NCI-H2081 (cell line): ENCODE measurements around the gene CCSER1.
"Not testable (repeated sequence)": the region's sequence is repeated elsewhere in the genome, so short reads cannot be mapped to it uniquely, and the experiment has no call there.

Experiments used
- DNase-seq, 2 experiments: peaks; one replicate each; lab custom pipeline; 2025; lab: John Stamatoyannopoulos, UW

CCSER1 gene

DNA sequence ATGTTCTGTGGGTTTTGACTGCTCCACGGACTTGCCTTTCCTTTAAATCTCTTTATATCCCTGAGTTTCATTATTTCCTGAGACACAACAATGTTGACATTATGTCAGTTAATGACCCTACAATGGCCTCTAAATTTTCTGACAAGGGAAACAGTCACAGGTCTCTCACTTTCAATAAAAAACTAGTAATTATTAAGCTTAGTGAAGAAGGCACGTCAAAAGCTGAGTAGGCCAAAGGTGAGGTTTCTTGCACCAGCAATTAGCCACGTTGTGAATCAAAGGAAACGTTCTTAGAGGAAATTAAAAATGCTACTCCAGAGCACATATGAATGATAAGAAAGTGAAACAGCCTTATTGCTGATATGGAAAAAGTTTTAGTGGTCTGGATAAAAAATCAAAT lies 1246.4 kb downstream of the CCSER1 start:
- no peak for DNase-seq

DNA sequence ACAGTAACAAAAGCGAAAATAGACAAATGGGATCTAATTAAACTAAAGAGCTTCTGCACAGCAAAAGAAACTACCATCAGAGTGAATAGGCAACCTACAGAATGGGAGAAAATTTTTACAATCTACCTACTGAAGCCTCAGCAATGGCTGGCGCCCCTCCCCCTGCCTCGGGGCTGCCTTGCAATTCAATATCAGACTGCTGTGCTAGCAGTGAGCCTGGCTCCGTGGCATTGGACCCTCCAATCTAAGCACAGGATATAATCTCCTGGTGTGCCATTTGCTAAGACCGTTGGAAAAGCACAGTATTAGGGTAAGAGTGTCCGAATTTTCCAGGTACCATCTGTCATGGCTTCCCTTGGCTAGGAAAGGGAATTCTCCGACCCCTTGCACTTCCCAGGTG lies 1278.2 kb downstream of the CCSER1 start:
- DNase-seq, result not testable (repeated sequence)

DNA sequence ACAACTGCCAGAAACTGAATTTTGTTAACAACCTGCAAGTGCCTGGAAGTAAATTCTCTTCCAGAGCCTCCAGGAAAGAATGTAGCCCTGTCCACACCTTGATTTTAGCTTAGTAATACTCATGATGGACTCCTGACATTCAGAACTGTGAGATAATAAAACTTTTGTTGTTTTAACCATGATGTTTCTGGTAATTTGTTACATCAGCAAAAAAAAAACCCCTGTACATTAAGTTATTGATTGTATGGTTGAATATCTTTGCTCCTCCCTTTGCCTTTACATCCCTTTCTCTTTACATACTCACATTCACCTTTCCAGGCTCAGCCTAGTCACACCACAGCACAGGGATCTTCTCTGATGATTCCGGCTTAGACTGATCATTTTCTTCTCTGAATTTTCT lies 1294.8 kb downstream of the CCSER1 start:
- DNase-seq, result no peak

DNA sequence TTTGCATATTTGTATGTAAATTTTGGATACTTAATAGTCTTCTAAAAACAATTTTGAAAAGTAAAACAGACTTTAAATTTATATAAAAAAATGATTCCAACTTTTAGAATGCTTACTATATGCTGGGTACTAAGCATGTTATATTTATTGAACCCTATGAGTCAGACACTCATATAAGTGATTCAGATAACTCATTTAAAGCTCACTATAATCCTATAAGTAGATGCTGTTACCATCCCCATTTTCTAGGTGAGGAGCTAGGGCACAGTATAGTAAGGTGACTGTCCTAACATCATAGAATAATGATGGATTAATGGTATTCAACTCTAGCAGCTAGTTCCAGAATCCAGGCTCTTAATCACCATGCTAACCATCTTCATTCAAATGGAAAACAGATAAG lies 1299.5 kb downstream of the CCSER1 start:
- no peak for DNase-seq

DNA sequence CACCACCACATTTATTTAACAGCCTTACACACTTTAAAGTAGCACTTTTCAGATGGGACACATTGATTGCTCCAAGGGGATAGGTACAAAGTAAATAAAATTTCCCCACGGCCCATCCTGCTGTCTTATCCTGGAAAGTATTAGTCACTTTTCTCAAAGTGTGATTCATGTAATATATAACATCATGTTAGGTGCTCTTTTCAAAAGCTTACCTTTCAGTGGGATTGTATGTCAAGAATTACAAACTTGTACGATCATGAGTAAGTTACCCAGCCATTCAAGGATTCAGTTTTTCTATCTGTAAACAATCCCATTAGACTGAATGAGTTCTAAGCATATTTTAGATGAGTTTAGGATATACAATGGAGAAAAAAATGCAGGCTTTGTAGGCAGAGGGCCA lies 1300.0 kb downstream of the CCSER1 start:
- DNase-seq, result no peak

DNA sequence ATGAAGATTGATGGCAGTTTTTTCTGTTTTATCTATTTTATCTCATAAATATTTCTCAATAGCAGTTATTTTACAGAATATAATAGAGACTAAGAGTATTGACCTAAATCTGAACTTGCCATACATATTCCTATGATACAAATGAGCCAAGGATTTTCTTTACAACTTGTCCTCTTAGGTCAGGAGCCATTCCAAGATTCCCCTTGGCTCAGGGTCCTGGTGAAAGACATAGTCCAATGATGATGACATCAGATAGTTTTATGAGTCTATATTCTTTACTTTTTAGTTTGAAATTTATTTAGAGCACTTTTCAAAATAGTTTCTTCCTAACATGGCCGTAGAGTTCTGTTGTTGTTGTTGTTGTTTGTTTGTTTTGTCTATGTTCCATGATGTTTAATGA lies 1307.4 kb downstream of the CCSER1 start:
- no peak for DNase-seq

DNA sequence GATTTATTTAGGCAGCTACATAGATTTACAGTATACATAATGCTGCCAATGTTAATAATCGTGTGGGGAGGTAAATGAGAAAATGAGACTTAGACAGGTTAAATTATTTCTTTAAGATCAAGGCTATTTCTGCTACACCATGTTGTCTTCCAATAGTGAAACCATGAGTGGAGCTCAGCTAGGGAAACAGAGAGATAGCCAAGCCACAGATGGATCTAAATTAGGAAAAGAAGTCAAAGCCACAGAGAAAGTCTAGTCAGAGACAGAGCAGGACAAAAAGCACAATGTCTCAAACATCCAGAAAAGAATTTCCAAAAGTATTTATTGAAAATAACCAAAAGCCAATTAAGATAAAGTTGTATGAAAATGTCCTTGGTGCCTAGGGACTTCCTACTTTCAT lies 1309.4 kb downstream of the CCSER1 start:
- DNase-seq, result no peak

DNA sequence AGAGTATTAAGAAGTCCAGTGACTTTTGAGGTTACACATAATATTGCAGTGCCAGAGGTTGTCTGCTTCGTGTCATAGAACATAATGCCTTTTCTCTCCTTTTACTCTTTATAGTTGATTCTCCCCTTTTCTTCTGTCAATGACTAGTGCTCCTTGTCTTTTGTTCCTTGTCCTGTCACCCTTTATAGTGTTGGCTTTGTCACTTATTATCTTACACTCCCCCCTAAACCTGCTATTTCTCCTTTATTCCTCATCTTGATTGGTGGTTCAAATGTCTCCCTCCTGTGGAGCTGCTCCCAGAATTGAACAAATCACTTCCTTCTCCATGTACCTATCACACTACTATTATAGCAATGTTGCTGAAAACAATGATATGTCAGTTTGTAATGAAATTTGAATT lies 1320.0 kb downstream of the CCSER1 start:
- no peak for DNase-seq

DNA sequence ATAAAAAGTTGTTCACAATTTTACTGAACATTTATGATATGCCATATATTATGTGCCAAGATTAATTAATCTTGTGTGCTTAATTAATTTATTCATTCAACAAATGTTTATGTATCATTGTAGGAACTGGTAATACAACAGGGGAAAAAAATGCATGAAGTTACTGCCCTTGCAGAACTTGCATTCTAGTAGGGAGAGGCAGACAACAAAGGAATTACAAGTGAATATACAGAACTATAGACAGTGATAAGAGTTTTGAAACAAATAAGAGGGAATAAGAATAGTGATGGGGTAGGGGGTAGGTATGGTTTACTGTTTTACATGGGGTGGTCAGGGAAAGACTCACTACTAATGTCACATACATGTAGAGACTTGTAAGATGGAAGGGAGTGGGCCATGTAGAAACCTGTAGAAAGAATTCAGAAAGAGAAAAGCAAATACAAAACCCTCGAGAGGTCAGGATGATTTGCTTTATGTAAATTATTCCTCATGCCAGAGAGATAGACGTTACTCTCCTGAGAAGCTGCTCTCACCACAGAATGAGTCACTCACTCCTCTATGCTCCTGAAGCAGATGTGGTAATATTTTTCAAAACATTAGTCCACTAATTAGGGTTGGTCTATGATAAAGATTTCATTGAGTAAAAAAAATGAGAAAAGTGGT lies 1321.6 kb downstream of the CCSER1 start:
- DNase-seq, result no peak

DNA sequence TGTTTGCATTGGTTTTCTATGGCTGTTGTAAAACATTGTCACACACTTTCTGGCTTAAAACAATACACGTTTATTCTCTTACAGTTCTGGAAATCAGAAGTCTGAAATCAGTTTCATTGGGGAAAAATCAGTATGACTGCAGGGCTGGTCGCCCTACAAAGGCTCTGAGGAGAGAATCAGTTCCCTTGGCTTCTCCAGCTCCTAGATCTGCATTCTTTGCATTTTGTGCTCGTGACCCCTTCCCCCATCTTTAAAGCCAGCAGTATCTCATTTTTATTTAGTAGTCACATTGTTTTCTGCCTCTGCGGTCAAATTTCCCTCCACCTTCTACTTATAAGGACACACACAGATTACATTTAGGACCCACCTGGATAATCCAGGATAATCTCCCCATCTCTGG lies 1326.9 kb downstream of the CCSER1 start:
- no peak for DNase-seq

DNA sequence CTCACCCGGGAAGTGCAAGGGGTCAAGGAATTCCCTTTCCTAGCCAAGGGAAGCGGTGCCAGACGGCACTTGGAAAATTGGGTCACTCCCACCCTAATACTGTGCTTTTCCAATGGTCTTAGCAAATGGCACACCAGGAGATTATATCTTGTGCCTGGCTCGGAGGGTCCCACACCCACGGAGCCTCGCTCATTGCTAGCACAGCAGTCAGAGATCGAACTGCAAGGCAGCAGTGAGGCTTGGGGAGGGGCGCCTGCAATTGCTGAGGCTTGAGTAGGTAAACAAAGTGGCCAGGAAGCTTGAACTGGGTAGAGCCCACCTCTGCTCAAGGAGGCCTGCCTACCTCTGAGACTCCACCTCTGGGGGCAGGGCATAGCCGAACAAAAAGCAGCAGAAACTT lies 1335.4 kb downstream of the CCSER1 start:
- DNase-seq, result not testable (repeated sequence)

DNA sequence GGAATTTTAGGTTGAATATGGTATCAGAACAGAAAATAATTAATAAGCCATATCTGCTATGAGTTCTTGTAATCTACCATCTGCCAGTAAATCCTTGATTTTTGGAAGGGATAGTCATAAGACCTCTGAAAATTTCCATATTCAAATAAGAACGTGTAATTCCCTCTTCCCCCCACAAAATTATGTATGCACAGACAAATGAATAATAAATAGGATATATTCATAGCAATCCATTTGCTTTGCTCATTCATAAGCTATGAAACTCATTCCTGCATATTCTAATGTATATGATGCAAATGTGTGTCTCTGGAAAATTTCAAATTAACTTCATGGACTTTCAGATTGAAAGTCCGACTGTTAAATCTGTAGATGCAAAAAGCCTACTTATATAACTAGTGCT lies 1343.5 kb downstream of the CCSER1 start:
- DNase-seq, result no peak

DNA sequence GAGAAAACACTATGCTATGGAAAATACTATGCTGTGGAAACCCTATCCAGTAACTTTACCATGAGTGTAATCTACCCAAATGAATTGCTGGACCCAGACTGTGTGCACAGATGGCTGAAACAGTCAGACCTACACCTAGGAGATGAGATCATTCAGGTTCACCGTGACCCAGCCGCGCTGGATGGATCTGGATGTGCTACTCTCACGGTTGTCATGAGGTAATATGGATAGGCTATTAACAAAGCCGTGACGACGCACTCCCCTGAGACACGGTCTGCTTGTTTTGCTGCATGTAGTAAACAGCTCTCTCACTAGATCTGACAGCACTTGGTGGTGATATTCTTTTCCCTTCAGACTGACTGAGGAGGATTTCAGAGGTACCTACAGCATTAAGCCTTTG lies 1344.1 kb downstream of the CCSER1 start:
- DNase-seq, result no peak

DNA sequence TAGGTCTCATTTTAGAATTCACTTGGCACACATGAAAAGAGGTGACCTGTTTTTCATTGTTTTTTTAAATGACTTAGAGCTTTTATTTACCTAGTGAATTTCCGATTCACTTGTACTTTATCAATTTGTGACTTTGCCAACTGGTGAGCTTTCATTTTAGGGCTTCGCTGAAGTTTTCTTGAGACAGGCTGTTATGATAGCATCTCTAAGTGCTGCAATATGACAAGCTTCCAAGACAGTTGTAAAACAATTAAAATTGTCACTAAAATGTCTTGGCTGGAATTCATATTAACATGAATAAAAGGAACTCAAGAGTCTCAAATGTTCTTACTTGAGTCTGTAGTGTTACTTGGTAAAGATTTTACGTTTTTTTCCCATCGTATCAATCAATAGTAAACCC lies 1344.9 kb downstream of the CCSER1 start:
- no peak for DNase-seq

DNA sequence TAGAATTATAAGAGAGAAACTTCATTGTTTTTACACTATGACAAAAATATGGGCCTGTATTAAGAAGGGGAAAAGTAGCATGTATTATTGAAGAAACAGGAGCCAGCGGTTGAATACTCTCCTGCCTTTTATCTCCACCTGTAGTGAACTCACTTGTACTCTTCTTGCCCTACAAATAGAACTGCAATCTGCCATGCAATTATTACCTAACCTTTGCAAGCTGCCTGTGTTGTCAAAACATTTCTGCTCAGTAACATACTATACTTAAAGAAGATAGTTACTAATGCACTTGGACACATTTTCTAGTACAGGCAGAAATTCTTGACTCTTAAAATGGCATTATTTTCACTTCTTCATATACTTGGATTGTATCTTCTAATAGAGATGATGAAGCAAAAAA lies 1358.2 kb downstream of the CCSER1 start:
- DNase-seq, result no peak

DNA sequence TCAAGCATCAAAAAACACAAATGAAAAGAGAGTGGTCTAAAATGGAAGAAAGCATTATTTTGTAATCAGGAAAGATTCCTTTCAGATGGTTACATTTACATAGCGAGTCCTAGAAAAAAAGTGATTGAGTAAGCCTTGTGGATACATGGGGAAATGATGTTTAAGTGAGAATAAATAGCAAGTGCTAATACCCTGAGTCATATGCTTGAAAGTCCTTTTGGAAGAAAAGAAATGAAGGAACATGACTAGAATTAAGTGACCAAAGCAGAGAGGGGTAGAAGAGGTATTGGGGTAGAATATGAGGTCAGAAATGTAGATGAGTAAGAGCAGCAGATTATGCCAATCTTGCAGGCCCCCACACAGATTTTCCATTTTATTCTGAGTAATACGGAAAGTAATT lies 1361.8 kb downstream of the CCSER1 start:
- DNase-seq, result no peak

DNA sequence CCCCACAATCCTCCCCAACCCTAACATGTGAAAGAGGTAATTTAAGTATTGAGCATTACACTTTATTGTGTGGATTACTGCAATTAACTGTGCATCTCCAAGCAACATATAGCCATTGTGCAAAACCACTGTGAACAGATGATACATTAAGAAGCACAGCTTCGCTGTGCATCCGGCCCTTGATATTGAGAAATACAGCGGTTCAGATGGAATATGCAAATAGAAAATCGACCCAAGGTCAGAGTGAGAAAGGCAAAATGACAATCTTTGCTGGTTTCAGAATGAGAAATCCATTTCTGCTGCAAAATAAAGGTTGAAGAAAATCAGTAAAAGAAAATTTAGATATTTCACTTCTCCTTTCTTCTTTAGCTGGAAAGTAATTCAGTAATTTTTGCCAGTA lies 1370.7 kb downstream of the CCSER1 start:
- no peak for DNase-seq

DNA sequence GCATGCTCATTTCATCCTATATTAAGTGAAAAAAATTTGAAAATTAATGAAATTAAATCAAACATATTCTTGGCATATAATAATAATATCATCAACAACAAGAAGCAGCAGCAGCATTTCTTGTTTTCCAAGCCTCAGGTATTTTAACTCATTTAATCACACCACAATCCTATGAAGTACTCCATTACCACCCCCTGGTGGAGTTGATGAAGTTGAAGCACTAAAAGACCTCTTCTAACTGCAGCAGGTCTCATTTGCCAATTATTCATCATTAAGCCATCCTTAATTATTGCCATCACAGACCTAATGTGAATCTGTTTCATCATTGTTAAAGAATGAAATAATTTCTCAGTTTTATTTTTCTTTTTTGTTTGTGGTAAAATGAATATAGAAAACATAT lies 1375.2 kb downstream of the CCSER1 start:
- DNase-seq, result no peak

DNA sequence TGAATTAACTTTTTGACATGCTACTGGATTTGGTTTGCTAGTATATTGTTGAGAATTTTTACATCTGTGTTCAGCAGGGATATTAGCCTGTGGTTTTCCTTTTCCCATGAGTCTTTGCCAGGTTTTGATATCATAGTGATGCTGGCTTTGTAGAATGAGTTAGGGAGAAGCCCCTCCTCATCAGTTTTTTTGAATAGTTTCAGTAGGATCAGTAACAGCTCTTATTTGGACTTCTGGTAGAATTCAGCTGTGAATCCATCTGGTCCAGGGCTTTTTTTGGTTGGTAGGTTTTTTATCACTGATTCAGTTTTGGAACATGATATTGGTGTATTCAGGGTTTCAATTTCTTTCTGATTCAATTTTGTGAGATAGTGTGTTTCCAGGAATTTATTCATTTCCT lies 1386.1 kb downstream of the CCSER1 start:
- DNase-seq, result no peak

DNA sequence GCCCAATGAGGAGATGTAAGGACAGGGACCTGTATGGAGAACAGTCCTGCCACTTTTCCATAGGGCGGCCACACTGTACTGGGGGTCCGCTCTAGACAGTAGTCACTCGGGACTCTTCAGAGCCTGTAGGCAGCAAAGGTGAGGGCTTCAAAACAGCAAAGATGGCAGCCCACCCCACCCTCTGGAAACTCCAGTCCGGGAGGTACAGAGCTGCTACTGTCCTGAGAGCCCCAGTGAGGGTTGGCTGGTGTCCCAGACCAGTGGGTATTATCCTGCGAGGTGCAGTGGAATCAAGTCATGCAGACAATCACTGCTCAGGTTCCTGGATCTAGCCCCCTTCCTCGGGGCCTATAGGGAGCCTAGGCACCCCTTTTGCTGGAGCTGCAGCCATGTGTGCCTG lies 1392.0 kb downstream of the CCSER1 start:
- no peak for DNase-seq

DNA sequence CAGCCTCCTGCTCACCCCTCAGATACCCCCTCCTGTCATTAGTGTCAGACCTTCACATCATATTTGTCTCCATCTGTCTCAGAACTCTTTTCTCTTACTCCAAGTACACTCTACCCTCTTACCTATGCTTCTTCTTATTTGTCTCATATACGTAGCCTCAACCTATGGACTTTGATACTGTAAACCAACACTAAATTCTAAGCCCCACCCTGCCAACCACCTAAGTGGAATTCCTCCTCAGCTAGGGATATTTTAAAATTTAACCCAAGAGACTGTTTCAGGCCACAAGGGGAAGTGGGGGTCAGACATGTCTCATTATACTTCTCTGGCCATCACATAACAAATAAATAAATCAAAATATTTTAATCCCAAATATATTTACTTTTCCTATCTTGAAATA lies 1398.4 kb downstream of the CCSER1 start:
- no peak for DNase-seq

DNA sequence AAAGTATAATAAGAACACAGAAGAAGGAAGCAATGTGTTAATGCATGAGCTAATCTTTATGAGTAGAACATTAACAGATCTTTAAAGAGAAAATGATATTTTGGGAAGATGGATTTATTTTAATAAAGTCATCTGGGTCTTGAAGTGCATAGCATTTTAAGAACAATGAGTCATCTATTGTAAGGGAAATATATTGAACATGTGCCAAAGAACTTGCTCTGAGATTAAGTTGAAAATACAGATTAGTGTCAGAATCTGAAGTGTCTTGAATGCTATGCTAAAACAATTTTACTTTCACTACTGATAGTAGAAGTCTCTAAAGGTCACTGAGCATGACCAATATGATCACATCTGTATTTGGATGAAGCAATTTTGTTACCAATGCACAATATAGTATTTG lies 1399.9 kb downstream of the CCSER1 start:
- DNase-seq, result no peak

DNA sequence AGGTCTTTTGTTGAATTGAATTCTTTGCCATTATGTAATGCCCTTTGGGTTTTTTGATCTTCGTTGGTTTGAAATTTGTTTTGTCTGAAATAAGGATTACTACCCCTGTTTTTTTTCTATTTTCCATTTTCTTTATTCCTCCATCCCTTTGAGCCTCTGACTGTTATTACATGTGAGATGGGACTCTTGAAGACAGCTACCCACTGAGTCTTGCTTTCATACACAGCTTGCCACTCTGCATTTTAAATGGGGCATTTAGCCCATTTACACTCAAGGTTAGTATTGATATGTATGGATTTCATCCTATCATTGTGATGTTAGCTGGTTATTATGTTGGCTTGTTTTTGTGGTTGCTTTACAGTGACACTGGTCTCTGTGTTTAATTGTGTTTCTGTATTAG lies 1440.4 kb downstream of the CCSER1 start:
- no peak for DNase-seq

DNA sequence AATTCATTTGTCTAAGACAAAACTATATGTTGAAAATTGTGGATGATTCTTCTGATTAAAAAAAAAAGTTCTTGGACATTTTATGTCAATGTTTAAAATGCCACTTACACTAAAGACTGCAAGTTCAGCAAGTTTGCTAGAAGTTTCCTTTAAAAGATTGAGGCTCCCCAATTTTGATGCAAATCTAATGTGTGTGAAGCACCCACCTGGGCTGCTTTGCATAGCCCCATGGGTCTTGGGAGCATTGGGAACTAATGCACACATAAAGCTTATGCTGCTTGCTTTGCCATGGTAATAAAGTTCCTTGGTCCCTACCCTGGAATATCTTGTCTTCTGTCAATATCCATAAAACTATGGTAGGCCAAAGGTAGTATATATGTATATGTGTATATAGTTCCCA lies 1450.7 kb downstream of the CCSER1 start:
- DNase-seq, result no peak

DNA sequence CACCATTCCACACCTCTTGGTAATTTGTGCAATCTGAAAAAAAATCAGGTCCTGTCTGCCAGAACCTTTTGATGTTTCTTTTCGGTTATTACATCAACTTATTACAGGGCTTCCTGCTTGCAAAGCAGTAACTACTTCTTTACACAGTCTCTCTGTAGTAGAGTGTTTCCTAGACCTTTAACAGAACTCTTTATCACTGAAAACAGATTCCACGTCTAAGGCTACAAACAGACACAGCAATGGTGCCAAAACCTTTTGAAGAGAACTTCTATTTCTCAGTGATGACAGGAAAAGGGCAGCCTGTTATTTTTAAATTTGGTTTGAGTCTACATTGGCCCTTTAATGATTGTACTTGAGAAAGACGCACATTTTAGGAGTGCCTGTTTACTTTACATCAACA lies 1463.1 kb downstream of the CCSER1 start:
- no peak for DNase-seq
